Amniotic stem cell (primary cell): Measurements from ENCODE around the gene HFE.
"Not testable (repeated sequence)": the region's sequence is repeated elsewhere in the genome, so short reads cannot be mapped to it uniquely, and the experiment has no call there.

Source experiments
- DNase-seq: peaks from one replicate; lab custom pipeline; 2025; lab: John Stamatoyannopoulos, UW

The HFE gene

GRCh38 chr6:26059941-26060340 is 27.3 kb upstream of the HFE start:
- no peak for DNase-seq

GRCh38 chr6:26064619-26065257 is 22.5 kb upstream of the HFE start:
- DNase-seq, result peak; percentile 49

DNA sequence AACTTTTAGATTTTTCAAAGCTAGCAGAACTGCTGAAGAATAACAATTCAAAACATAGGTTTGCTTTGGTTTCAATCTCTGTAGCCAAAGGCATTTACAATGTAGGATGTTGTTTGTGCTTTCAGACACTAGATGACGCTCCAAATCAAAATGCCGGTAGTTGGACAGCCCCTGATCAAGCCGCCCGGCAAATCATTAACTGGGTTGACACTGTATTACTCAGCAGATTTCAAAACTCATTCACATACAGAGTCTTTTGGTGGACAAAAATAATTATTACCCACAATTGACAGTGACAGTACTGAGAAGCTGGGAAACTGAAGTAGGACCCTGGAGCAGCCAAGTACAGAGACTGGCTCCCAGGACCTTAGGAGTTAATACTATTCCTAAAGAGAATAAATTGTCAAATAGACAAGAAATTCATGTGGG is 21.3 kb upstream of the HFE start:
- peak; percentile 59 for DNase-seq

DNA sequence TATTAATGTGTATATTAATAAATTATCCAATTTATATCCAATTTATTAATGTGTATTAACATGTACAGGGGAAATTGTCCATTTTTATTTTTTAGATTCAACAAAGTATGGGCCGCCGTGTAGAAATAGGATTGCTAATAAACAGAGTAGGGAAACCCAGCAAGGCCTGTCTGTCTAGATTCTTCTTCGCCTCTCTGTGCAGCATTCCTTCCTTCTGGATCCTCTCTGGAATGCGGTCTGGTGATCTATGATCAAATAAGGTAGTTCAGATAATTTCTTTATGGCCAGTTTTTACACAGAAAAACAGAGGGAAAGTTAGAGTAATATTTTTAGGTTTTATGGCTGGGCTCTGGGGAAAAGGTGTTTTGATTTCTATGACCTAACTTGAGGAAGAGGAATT is 19.9 kb upstream of the HFE start:
- no peak for DNase-seq

GRCh38 chr6:26068036-26068435 is 19.2 kb upstream of the HFE start:
- no peak for DNase-seq

GRCh38 chr6:26071135-26071534 is 16.1 kb upstream of the HFE start:
- no peak for DNase-seq

DNA sequence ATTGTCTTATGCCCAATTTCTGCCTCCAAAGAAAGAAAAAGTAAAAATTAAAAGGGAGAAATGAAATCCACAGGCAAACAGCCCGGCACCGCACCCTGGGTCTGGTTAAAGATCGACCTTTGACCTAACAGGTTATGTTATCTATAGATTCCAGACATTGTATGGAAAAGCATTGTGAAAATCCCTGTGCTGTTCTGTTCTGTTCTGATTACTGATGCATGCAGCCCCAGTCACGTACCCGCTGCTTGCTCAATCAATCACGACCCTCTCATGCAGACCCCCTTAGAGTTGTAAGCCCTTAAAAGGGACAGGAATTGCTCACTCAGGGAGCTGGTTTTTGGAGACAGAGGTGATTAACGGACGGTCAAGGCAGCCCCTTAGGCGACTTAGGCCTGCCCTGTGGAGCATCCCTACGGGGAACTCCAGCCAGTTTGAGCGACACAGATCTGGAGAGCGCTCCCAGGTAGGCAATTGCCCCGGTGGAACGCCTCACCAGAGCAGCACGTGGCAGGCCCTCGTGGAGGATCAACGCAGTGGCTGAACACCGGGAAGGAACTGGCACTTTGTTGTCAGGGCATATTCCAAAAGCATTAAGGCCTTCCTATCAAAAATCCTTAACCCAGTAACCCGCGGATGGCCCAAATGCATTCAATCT is 12.0 kb upstream of the HFE start:
- no peak for DNase-seq

- DNase-seq, result not testable (repeated sequence)
Measured at GRCh38 chr6:26078066-26078465, 9.2 kb upstream of the HFE start.

- not testable (repeated sequence) for DNase-seq
Measured at GRCh38 chr6:26081096-26081495, 6.1 kb upstream of the HFE start.

- DNase-seq, result no peak
Measured at GRCh38 chr6:26086211-26086610, 1.0 kb upstream of the HFE start.

GRCh38 chr6:26088344-26088743 is 1.1 kb downstream of the HFE start:
- DNase-seq, result no peak

DNA sequence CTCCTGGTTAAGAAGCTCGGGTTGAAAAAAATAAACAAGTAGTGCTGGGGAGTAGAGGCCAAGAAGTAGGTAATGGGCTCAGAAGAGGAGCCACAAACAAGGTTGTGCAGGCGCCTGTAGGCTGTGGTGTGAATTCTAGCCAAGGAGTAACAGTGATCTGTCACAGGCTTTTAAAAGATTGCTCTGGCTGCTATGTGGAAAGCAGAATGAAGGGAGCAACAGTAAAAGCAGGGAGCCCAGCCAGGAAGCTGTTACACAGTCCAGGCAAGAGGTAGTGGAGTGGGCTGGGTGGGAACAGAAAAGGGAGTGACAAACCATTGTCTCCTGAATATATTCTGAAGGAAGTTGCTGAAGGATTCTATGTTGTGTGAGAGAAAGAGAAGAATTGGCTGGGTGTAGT is 2.0 kb downstream of the HFE start:
- DNase-seq, result no peak

GRCh38 chr6:26092443-26092842 is 5.2 kb downstream of the HFE start:
- no peak for DNase-seq

DNA sequence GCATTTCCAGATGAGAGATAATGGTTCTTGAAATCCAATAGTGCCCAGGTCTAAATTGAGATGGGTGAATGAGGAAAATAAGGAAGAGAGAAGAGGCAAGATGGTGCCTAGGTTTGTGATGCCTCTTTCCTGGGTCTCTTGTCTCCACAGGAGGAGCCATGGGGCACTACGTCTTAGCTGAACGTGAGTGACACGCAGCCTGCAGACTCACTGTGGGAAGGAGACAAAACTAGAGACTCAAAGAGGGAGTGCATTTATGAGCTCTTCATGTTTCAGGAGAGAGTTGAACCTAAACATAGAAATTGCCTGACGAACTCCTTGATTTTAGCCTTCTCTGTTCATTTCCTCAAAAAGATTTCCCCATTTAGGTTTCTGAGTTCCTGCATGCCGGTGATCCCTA is 6.8 kb downstream of the HFE start:
- no peak for DNase-seq

DNA sequence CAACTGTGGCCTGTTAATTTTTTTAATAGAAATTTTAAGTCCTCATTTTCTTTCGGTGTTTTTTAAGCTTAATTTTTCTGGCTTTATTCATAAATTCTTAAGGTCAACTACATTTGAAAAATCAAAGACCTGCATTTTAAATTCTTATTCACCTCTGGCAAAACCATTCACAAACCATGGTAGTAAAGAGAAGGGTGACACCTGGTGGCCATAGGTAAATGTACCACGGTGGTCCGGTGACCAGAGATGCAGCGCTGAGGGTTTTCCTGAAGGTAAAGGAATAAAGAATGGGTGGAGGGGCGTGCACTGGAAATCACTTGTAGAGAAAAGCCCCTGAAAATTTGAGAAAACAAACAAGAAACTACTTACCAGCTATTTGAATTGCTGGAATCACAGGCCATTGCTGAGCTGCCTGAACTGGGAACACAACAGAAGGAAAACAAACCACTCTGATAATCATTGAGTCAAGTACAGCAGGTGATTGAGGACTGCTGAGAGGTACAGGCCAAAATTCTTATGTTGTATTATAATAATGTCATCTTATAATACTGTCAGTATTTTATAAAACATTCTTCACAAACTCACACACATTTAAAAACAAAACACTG is 10.1 kb downstream of the HFE start:
- peak; percentile 65 for DNase-seq

DNA sequence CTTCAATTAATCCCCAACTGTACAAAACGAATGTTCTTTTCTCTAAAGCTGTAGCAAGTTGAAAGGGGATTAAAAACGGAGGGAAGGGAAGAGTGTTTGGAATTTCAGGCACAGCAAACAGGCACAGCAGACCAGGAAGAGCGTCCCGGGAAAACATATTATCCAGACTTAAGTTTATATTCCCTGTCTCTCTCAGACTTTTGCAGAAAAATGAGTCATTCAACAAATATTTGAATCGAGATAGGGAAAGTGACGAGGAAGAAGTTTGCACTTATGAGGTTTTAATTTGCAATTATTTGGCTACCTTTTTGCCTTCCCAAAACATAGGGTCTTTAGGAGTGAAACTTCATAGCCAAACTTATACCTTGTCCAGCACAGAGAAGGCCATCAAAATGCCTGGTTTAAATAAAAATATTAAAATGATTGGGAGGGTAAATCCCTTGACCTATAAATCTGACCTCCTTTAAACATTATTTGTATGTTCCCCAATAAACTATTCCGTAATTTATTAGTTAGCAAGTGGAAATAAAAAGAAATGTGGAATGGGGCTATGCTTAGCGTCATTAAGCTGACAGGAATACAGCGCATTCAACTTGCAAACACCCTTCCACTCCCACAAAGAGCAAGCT is 16.0 kb downstream of the HFE start:
- peak; percentile 27 for DNase-seq

GRCh38 chr6:26103770-26104456 is 16.7 kb downstream of the HFE start:
- peak; percentile 84 for DNase-seq

DNA sequence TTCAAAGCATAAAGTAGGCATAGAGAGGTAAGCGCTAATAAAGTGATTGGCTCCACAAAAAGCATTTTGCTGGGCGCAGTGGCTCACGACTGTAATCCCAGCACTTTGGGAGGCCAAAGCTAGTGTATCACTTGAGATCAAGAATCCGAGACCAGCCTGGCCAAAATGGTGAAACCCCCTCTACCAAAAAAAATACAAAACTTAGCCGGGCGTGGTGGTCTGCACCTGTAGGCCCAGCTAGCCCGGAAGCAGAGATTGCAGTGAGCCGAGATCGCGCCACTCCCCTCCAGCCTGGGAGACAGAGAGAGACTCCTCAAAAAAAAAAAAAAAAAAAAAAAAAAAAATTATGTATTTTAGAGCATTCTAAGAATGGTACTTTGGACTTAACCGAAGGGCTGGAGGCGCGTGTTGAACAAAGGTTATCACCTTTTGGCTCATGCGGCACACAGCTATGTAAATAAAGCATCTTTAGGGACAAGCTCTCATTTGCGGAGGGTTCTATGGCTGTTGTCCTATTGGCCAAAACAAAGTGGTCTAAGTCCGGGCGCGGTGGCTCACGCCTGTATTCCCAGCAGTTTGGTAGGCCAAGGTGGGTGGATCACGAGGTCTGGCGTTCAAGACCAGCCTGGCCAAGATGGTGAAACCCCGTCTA is 17.4 kb downstream of the HFE start:
- DNase-seq, result no peak

GRCh38 chr6:26105109-26105730 is 18.0 kb downstream of the HFE start:
- DNase-seq, result no peak

GRCh38 chr6:26105842-26106241 is 18.6 kb downstream of the HFE start:
- no peak for DNase-seq

DNA sequence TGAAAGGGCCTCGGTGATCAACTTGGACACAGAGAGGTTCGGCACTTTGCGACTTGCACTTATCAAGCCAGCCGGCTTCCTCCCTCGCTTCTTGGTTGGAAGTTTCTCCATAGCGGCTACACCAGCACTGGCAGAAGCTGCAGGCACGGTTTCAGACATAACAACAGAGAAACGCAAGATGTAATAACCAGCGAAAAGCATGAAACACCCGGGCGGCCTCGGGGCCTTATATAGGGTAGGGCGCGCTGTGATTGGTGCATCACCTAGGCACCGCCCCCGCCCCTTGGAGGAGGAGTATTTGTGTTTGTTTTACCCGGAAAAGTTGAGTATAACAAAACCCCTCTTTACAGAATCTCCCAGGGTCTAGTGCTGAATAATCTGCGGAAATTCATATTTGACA is 20.7 kb downstream of the HFE start:
- DNase-seq, result no peak

DNA sequence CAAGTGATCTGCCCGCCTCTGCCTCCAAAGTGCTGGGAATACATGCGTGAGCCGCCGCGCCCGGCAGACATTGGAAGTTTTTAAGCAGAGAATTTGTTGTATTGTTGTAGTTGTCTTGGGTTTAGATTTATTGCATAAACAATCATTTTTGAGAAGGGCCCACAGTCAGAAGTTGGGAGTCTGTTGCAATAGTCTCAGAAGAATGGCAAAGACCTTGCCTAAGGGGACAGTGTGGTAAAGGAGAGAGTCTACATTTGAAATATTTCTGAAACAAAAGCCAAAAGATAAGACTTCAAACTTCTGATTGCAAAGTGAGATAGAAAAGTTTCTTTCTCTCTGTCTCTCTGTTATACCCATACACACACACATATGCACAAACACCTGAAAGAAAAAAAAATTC is 22.5 kb downstream of the HFE start:
- DNase-seq, result no peak
